ENCODE results near the gene NTSR1.

The NTSR1 gene

GRCh38 chr20:62690261-62690820 lies 18.3 kb upstream of the NTSR1 start:
- no peak for TF ChIP-seq CTCF (IDR thresholded peaks at IDR 0.05; ENCODE audit: extremely low read depth, missing control alignments)
- no peak for DNase-seq (ENCODE audit: low spot score)

GRCh38 chr20:62691487-62691886 lies 17.1 kb upstream of the NTSR1 start:
- DNase-seq (ENCODE audit: low spot score) = no peak
- no peak for TF ChIP-seq CTCF (IDR thresholded peaks at IDR 0.05; ENCODE audit: extremely low read depth, missing control alignments)

GRCh38 chr20:62692176-62692575 lies 16.5 kb upstream of the NTSR1 start:
- no peak for DNase-seq (ENCODE audit: low spot score)
- TF ChIP-seq CTCF (IDR thresholded peaks at IDR 0.05; ENCODE audit: extremely low read depth, missing control alignments) = no peak

GRCh38 chr20:62692801-62693523 lies 15.7 kb upstream of the NTSR1 start:
- DNase-seq (ENCODE audit: low spot score) = no peak
- no peak for TF ChIP-seq CTCF (IDR thresholded peaks at IDR 0.05; ENCODE audit: extremely low read depth, missing control alignments)

DNA sequence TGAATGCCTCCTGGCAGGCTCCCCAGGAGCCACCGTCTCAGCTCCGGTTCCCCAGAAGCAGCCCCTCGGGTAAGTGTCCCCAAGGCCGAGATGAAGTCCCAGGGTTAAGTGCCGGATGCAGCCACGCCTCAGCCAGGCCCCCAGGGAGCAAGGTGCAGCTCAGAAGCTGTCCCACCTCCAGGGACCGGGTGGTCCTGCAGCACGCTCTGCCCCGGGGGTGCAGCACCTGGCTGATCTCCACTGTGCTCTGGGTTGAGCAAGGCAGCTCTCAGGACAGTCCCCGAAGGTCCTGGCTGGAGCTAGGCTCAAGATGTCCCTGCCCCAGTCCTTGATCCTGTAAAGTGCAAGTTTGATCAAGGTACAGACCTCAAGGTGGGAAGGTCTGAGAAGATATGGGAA lies 15.1 kb upstream of the NTSR1 start:
- no peak for DNase-seq (ENCODE audit: low spot score)
- no peak for TF ChIP-seq CTCF (IDR thresholded peaks at IDR 0.05; ENCODE audit: extremely low read depth, missing control alignments)

- TF ChIP-seq CTCF (IDR thresholded peaks at IDR 0.05; ENCODE audit: extremely low read depth, missing control alignments) = no peak
- DNase-seq (ENCODE audit: low spot score) = no peak
These were observed 14.5 kb upstream of the NTSR1 start for GRCh38 chr20:62694106-62694505.

GRCh38 chr20:62694868-62695267 lies 13.8 kb upstream of the NTSR1 start:
- TF ChIP-seq CTCF (IDR thresholded peaks at IDR 0.05; ENCODE audit: extremely low read depth, missing control alignments) = no peak
- DNase-seq (ENCODE audit: low spot score) = no peak

Measured in GM20000 (cell line).